NCI-H510A (cell line): ENCODE measurements around the gene BLACAT1.

ENCODE experiments used
- DNase-seq: peaks from one replicate; lab custom pipeline; 2025; lab: John Stamatoyannopoulos, UW

Gene BLACAT1

DNA sequence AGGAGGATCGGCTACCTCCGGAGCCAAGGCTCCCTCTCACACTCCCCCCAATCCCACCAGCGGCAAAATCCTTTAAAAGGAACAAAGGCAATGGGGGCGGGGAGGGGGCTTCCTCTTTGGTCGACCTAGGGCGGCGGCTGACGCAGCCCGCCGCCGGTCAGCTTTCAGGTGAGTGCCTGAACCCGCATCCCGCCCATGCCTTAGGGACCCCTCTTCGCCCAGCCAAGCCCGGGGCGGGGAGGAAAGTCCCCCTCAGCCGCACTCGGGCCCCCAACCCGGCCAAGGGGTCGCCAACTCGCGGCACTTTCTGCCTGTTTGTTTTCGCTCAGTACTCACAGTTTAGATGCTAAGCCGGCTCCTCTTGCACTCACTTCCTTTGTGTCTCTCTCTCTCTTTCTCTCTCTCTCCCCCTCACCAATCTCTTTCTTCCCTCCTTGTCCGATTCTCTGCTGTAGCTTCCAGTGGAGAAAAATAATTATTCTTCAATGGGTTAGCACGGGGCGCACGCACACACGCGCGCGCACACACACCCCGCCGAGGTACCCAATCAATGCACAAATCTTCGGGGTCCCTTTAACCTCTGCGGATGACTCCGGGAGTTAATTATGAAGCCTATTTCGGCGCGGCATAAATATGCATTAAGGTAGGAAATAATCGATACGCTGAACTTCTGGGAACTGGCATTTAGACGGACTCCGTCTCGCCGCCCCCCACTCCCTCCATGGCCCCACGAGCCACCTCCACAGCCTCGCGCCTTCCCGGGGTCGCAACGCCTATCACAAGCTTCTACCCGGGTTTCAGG is at the start of gene BLACAT1:
BLACAT1 (minus strand) TSS at position 465 of the 802 bp plus-strand sequence.
- DNase-seq: no peak

DNA sequence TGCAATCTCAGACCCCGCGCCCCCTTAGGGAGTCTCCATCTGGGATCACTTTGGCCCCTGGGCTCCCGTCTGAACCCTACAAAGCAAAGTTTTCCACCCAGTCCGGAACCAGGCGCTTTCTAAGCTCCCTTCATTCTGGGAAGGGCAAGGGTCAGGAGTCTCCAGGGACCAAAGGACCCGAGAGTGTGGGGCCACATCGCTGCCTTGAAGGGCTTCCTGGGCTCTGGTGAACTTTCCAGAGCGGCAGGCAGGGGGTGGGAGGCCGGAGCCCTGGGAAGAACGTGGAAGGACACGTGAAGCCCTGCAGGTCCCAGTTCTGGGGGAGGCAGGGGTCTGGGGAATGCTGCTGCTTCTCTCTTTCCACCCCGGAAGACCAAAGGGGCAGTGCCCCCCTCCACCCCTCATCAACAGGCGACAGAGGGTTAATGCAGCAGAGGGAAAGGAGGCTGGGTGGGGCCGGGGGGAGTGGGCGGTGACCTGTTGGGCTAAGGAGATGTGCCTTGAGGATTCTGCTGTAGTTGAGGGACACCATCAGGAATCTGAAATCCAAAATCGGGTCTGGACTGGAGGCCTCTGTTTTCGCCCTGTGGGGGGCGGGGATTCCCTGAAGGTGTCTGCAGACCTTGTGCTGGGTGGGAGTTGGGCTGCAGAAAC is 49.4 kb upstream of the BLACAT1 start:
- DNase-seq: peak; percentile 11

DNA sequence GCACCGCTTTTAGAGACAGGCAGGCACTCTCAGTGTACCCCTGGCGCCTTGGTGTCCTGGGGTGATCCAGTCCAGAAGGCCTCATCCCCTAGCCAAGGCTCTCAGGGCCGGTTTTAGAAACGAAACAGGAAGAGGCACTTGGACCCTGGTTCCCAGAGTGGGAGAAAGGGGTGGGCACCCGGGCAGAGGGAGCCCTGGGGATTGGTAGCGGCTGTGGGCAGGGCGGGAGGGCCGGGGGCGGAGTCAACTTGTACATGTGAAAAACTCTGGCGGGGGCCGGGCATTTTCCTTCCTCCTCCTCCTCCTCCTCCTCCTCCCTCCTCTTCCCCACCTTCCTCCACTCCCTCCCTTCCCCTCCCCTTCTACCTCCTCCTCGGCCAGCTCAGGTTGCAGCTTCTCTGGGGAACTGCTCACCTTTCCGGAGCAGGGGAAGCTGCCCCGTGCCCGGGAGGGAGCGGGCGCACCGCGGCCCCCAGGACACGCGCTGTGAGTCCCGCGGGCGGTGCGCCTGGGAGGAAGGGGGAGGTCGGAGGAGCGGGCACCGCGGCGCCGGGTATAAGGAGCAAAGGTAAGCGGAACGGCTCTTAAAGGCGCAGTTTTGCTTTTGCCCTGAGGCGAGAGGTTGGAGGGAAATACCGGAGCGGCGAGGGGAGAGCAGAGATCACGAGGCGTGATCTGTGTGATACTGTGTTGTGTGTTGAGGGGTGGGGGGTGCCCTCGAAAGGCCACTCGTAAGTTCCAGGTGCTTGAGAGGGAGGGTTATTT is 48.6 kb upstream of the BLACAT1 start, which contains the start of gene CDK18:
CDK18 (plus strand) TSS at position 359 of the 765 bp plus-strand sequence. CDS start 18,499 bp downstream, outside the sequence.
- peak; percentile 91 for DNase-seq

DNA sequence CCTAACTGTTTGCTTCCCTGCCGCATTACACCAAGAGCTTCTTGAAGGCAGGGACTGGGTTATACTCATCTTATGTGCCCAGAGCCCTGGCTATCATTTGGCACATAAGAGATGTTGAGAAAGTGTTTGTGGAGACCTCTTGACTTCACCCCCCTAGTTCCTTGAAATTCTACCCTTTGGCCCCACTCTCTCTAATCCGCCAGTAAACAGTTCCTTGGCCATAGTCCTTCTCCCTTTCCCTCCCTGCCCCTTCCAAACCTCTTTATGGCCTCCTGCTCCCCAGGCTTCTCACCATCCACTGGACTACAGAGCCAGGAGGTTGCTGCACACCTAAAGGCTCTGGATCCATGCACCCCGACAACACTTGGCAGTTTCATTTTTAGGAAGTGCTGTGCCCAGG is 47.1 kb upstream of the BLACAT1 start:
- DNase-seq: no peak

DNA sequence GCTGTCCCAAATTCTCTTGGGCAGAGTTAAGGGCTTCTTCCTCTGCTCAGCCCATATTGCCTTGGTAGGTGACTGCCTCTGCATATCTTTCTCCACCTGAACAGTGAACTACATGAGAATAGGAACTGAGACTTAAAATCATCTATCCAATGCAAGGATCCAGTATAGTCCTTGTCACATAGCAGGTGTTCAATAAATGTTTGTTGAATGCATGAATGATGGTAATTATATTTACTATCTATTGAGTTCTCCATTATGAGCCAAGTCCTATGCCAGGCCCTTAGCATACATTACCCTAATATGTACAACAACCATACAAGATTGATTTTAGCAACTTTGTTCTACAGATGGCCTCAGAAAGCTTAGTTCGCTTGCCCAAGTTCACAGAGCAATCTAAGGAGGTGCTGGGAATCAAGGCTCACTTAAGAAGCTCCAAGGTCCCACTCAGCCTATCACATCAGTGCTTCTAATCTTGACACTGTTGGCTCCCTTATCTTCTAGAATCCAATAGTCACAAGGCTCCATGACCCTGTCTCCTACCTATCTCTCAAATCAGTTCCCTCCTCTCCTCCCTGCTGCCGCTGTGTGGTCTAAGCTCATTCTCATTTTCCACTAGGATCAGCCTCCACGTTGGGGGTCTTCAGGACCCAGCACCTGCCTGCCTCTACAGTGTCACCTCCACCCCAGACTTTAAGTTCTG is 46.4 kb upstream of the BLACAT1 start:
- DNase-seq: no peak

DNA sequence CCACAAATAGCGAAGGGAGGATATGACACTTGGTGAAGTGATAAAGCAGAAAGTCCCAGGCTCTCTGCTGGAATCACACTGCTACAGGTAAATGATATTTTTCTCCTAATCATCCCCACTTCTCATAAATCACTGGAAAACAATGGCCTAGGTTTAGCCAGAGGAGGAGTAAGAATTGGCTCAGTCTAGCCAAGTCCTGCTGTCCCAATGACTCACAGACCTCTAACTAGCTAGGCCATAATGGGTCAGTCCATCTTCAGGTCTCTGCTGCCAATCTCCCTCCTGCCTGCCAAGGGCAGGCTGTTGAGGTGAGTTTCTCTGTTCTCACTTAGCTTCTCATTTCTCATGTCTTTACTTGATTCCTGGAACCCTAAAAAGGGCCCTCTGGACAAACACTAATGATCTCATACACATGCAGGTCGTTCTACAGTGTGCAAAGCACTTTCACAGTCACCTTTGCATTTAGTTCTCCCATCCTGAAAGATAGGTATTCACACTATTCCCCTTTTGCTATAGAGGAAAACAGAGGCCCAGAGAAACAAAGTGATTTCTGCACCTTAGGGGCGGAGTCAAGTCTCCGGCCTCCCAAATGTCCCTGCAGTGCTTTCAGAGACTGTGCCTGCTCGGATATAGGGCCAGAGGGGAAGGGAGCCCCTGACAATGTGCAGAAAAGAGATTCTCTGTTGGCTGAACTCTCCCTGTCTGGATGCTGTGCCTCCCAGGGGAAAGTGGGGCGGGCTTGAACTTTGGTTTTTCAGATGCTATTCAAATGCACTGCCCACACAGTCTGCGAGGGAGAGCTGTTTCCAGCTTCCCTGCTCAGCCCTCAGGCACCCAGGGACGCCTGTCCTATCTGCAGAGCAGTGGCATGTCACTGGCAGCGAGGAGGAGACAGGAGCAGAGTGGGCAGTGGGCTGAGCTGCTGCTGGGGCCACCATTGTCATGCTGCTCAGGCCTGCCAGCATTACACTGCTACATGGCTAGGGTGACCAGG is 44.7 kb upstream of the BLACAT1 start:
- no peak for DNase-seq

DNA sequence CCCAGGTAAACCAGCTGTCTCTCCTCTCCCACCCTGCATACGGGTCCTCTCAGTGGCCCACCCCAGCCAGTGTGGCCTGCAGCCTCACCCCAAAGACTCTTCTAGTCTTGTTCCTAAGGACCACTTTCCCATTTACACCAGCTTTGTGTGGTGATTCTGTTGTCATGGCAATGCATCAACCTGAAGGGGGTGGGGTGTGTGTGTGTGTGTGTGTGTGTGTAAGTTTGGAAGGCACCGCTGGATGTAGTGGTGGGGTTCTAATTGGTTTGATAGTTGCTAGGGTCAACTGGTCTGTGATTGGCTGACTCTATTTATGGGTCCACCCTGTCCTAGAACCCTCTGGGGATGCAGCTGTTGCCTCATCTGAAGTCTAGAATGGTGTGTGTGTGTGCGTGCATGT is 43.9 kb upstream of the BLACAT1 start:
- no peak for DNase-seq

DNA sequence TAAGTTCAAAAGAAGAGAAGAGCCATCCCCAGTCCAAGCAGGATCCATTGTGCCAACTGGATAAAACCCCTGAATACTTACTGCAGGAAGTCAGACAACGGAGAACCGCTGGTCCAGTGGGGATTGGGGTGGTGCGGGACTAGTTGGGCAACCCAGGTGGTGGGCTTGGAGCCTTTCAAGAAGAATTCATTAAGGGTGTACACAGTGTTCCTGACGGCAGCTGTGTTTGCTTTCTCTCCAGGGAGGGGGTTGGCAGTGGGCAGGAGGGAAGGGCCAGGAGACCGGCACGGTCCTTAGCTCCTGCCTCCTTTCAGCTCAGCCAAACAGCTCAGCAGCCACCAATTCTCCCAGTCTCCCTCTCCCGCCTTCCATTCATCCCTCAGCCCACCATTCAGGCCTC is 41.5 kb upstream of the BLACAT1 start:
- peak; percentile 71 for DNase-seq

DNA sequence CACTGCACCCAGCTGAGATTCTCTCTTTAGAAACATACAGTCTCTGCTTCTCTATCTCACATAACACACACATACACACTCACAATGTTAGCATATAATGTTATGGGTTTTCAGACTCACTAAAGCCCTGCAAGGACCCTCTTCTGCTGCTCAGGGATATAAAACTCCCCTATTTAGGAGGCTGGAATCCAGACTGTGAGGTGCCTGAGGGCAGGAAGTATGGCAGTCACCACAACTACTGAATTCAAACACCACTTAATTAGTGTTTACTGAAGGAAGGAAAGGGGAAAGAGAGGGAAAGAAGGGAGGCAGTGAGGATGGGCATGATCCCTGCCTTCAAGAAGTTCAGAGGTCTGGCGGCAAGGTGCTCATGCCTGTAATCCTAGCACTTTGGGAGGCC is 40.8 kb upstream of the BLACAT1 start:
- DNase-seq: no peak

DNA sequence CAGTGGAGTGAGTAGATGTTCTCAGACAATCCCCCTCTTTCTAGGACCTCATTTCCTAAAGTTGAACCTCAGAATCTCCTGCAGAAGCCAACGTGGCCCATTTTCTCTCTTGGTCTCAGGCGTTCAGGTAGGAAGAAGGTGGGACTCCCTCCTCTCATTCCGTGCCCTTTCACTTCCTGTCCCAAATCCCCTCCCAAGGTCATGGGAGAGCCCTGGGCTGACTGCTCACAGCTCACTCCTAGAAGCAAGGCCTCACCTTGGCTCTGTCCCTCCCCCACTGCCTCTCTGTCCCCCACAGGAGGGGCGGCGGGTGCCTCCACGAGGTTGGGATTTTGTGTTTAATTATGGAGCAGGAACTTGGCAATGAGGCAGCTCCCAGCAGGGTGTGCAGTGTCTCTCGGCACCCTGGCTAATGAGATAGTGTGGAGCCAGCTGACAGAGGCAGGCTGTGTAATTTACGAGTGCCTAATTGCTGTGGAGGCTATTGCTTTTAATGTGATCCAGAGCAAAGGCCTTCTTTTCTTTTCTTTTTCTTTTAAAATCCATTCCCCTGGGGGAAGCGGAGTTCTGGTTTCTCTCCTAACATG is 39.5 kb upstream of the BLACAT1 start:
- DNase-seq: peak; percentile 51

DNA sequence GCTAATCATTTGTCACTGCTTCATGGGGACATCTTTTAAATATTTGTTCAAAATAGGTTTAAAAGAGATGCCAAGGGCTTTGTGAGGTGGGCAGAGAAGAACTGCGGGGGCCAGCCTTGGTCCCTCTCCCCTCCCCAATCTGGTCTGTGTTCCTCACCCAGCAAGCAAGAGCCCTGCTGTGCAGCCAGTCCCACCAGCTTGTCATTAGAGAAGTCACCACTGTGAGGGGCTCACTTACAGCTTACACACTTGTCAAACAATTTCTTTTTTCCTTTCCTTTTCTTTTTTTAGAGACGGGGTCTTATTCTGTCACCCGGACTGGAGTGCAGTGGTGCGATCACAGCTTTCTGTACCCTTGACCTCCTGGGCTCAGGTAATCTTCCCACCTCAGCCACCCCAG is 38.3 kb upstream of the BLACAT1 start:
- DNase-seq: no peak

DNA sequence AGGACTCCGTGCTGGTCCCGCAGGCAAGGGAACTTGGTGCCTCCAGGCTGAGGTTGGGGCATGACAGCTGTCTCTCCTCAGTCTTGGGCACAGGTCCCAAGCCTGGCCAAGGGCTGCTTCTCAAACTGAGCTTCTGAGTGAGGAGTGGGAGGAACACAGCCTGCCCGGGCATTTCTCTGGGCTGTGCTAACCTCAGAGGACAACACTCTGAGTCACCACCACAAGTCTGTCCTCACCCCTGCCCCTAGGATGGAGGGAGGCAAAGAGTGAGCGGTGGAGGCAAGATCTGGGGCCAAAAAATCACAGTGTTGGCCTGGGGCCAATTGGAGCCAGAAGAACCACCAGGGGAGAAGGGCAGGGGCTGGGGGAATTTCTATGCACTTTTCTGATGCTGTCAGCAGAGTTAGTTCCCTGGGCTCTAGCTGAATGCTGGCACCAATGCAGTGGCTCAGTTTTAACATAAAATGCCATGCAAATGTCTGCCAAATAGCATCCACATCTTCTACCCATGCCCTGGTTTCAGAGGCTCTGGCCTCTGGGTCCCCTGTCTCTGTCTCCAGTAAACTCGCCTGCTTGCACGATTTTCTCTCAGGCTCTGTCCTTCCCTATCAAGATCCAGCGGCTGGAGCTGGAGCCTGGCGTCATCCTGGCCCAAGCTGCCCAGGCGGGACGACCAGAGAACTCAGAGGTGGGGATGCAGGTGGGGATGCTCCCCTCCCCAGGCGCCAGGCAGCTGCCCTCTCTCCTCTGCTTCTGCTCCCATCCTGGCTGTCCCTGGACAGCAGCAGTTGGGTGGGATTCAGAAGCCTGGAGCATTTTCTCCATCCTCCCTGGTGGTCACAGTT is 37.6 kb upstream of the BLACAT1 start:
- no peak for DNase-seq

DNA sequence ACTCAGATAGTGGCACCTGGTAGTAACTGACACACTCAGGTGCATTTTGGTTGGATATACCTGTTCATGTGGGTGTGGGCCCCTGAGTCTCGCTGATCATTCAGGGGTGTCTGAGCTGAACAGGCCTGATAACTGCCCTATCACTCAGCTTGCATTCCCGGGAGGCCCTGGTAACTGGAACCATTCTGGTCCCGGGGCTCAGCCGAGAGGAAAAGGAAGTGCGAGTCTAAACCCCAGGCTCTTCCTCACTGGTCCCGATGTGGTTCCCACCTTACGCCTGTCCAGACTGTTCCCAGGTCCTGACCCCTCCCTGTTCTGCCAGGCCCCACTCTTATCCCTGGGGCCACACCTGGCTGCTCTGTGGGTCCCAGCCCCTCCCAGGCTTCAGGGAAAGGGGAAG is 36.9 kb upstream of the BLACAT1 start:
- no peak for DNase-seq

DNA sequence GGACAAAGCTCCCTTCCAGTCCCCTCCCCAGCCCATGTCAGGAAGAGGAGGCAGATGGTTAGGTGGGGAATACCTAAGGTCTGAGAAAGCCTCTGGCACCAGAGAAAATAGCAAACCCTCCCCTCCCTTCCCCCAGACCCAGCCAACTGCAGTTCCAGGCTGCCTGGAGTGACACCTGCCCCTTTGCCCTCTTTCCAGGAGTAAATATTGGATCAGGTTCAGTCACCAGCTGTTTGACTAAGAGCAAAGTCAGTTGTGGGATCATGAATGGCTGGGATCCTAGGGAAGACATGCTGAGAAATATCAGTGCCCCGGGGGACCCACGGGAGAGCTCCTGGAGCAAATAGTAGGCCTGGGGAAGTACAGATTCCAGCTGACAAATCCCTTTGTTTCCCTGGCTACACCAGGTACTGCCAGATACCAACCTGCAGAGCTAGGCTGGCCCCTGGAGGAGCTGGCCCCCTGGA is 36.4 kb upstream of the BLACAT1 start:
- DNase-seq: no peak

DNA sequence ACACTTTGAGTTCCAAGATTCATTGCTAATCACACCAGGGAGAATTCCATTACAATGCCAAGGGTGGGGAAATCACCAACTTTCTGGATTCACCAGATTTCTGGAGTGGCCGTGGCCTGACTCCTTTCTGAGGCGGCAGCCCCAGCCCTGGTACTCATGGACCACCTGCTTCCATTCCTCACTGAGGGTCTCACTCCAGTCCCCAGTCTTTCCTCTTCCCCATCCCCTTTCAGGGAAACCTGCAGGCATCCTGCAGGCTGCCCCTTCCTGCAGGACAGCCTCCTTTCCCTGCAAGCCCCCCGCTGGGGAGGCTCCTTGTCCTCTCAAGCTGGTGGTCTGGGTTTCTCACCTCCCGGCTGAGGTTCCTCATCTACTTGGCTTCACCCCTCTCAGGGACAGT is 35.9 kb upstream of the BLACAT1 start:
- no peak for DNase-seq

DNA sequence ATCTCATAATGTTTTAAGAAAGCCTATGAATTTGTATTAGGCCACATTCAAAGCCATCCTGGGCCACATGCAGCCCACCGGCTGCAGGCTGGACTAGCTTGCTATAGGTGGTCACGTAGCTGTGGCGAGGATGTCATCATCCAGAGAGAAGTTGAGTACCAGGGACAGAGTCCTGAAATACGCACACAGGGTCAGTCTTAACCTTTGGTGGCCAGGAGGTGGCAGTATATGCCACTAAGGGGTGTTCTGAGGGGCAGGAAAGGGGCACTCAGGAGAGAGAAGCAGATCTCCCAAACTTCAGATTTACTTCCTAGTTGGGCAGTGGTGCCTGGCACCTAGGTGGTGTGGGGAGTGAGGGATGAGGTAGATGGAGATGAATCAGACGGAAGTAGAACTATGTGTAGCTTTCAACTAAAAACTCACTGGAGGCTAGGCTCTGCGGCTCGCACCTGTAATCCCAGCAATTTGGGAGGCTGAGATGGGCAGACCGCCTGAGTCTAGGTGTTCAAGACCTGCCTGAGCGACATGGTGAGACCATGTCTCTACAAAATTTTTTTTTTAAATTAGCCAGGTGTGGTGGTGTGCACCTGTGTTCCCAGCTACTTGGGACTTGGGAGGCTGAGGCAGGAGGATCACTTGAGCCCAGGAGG is 32.4 kb upstream of the BLACAT1 start:
- peak; percentile 41 for DNase-seq

DNA sequence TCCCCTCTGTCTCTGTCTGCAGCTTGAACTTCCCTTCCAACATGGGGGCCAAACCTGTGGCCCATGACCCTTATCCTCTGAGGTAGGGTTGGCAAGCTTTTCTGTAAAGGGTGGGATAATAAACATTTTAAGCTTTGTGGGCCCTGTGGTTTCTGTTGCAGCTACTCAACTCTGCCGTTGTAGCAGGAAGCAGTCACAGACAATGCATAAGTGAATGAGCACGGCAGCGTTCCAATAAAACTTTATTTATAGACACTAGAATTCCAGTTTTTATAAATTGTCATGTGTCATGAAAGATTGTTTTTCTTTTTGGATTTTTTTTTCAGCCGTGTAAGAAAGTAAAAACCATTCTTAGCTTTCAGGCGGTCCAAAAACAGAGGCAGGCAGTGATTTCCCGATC is 30.4 kb upstream of the BLACAT1 start:
- no peak for DNase-seq

DNA sequence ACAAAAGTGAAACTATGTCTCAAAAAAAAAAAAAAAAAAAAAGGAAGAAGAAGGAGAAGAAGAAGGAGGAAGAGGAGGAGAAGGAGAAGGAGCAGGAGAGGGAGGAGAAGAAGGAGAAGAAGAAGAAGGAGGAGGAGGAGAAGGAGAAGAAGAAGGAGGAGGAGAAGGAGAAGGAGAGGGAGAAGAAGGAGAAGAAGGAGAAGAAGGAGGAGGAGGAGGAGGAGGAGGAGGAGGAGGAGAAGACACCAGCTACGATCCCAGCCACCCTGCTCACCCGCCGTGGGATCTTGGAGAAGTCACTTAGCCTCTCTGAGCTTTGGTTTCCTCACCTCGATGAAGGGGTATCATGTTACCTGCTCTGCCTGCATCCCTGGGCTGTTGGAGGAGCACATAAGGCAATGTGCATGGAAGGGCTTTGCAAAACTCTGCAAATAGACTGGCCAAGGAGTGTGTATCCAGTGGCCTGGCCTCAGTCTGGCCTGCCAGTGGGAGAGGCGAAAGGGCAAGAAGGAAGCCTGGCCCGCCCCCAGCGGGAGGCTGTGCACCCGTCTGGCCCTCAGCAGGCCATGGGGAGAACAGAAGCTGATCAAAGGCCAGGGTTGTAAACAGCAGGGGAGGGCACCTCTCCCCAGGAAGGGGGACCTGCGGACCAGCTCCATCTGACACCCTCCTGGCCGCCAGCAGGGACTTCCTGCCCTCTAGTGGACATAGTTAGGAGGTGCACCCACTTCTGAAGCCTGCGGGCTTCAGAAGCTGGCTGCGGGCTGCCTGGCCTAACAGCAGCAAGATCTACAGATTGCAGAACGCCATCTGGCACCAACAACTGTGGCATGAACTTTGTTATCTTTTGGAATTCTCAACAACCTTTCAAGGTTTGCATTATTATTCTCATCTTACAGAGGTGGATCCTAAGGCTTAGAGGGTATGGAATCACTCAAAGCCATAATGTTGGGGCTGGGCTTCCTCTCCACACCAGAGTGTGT is 29.4 kb upstream of the BLACAT1 start:
- DNase-seq: peak; percentile 72
